Thyroid gland (tissue), 4 donors: ENCODE results near the gene ANP32A. TPM values are rescaled to one million over a fixed set of nuclear protein-coding genes. Genes with fewer than 3 reads are reported as not detected.

Experiments
- DNase-seq, 2 donors: peaks; one replicate each; pipeline ENCODE4 v3.0.0-alpha.2; 2019
- H3K27ac ChIP-seq, 3 donors: fragments of 200-600 bp; sonication (generic); 1 replicate in 2 of 3; 2 replicates in 1 of 3; pipeline ENCODE4 v1.5.1; 2016 to 2019; ENCODE audit warnings: mild to moderate bottlenecking in 1 of 3, moderate library complexity in 1 of 3
- H3K27me3 ChIP-seq: fragments of 200-600 bp; sonication (generic); one replicate; pipeline ENCODE4 v1.5.1; 2019
- H3K36me3 ChIP-seq, 2 donors: fragments of 200-600 bp; sonication (generic); one replicate each; pipeline ENCODE4 v1.5.1; 2016 to 2019
- H3K4me1 ChIP-seq, 2 donors: fragments of 200-600 bp; sonication (generic); one replicate each; pipeline ENCODE4 v1.5.1; 2017 to 2019
- H3K4me3 ChIP-seq, 3 donors: fragments of 200-600 bp; sonication (generic); replicated peaks in 1 of 3; 1 replicate in 2 of 3; 2 replicates in 1 of 3; pipeline ENCODE4 v1.5.1; 2016; ENCODE audit warnings: mild to moderate bottlenecking in 1 of 3
- H3K9me3 ChIP-seq: fragments of 200-600 bp; sonication (generic); one replicate; pipeline ENCODE4 v1.5.1; 2017
- POLR2A ChIP-seq, 2 donors: fragments of 450-650 bp; IDR thresholded peaks; one replicate each; pipeline ENCODE4 v1.6.1; 2017; ENCODE audit warnings: antibody characterized with exemption in 2 of 2, mild to moderate bottlenecking in 2 of 2, moderate library complexity in 1 of 2
- WGBS, 2 donors: methylation state at CpG; one replicate each; pipeline ENCODE4 v1.1.5; 2017; 5-methylcytosine and 5-hydroxymethylcytosine counted together
- intact Hi-C: fragments of 100-400 bp; cut with DNase I; formaldehyde crosslinking; loops from one replicate; pipeline ENCODE4 v1.15.1; 2023
- total RNA-seq, 4 donors: library from RNA; depleted of rRNA; stranded (reverse); fragments of >200 nt; gene quantifications; one replicate each; pipeline ENCODE4 v1.2.3, GENCODE V29; 2016
- TF ChIP-seq, protein P1 (sequence below), 6 experiments: fragments of 200-600 bp in 3 of 6; fragments of 450-650 bp in 3 of 6; sonication (generic) in 3 of 6; IDR thresholded peaks; one replicate each; pipeline ENCODE4 v1.5.1; 2016 to 2019; ENCODE audit warnings: antibody characterized with exemption in 6 of 6, mild to moderate bottlenecking in 2 of 6, inconsistent platforms in 1 of 6, moderate library complexity in 1 of 6

The ANP32A gene
- total RNA-seq, 4 donors from 2014 or later: 65.4 to 116 (median 79.5) TPM

DNA sequence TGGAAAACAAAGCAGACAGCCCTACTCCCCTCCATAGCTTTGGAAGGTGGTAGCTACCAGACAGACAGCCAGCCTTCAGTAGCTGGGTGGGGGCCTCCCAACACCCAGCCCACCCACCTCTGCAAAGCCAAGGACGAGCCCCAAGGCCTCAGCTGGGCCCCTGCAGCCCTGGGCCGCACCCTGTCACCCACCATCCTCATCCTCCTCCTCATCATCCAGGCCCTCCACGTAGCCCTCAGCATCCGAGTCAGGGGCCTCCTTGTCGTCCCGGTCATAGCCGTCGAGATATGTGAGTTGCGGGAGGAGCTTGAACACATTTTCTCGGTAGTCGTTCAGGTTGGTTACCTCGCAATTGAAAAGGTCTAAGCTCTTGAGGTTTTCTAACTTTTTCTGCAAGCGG lies 36.5 kb downstream of the ANP32A start:
- Histone ChIP-seq H3K4me3 (no peak overlapping the region), H3K27ac (no peak overlapping the region), H3K9me3 (no peaks in the 10 kb centered on the region), H3K36me3 (peaks cover 10 to 42% of the 10 kb centered on the region in 2 donors), H3K4me1 (peaks cover 15 to 18% of the 10 kb centered on the region in 2 donors), H3K27me3 (no peaks in the 10 kb centered on the region)
- no peak for TF ChIP-seq POLR2A (IDR thresholded peaks at IDR 0.05)
- TF ChIP-seq, protein P1, sequence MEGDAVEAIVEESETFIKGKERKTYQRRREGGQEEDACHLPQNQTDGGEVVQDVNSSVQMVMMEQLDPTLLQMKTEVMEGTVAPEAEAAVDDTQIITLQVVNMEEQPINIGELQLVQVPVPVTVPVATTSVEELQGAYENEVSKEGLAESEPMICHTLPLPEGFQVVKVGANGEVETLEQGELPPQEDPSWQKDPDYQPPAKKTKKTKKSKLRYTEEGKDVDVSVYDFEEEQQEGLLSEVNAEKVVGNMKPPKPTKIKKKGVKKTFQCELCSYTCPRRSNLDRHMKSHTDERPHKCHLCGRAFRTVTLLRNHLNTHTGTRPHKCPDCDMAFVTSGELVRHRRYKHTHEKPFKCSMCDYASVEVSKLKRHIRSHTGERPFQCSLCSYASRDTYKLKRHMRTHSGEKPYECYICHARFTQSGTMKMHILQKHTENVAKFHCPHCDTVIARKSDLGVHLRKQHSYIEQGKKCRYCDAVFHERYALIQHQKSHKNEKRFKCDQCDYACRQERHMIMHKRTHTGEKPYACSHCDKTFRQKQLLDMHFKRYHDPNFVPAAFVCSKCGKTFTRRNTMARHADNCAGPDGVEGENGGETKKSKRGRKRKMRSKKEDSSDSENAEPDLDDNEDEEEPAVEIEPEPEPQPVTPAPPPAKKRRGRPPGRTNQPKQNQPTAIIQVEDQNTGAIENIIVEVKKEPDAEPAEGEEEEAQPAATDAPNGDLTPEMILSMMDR (IDR thresholded peaks at IDR 0.05): no peak
- 87 to 89% methylated on average over 12 to 13 of the region's 13 CpGs for WGBS, 2 donors
- intact Hi-C loops: no loop called here
- DNase-seq: no peak

DNA sequence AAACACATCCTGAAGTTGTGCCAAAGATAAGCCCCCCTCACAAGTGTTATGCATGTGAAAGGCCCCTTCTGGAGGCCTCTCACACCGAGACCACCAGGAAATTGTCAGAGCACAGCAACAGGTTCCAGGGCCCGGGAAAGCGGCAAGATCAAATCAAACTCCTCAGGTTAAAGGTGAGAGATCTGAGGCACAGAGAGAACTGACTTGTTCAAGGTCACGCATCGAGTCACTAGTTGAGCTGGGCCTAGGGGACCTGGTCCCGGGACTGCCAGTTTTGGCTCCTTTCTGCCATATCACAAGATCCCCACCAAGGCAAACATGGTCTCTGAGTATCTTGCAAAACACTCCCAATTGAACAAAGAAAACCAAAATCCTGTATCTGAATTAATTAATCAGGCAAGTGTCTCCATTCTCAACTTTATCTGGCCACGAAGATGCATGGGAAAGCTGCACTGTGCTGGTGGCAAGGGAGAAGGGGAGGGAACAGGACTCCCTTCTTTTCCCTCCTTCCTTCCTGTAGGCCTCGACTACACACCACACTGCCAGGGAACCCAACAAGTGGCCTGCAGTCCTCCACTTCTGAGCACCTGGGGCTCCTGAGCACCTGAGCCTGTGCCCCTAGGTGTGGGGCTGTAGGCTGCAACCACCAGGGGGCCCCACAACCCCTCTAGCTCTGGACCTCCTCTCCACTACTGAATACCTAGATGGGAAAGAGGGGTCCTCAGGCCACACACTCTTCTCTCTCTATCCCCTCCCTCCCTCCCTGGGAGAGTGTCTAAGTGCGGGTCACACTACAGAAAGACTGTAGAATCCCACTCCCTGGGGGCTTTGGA lies 37.3 kb downstream of the ANP32A start:
- H3K27ac ChIP-seq: no peak overlapping the region
- H3K27me3 ChIP-seq: no peaks in the 10 kb centered on the region
- H3K4me1 ChIP-seq: peaks cover 10 to 11% of the 10 kb centered on the region in 2 donors
- H3K9me3 ChIP-seq: no peaks in the 10 kb centered on the region
- TF ChIP-seq, protein P1 (IDR thresholded peaks at IDR 0.05): peak in 5 of 6 experiments; percentile 17 to 42 (median 29)
- TF ChIP-seq POLR2A (IDR thresholded peaks at IDR 0.05): no peak
- 87 to 92% methylated on average over 9 of the region's 9 CpGs for WGBS, 2 donors
- H3K36me3 ChIP-seq: peaks cover 14 to 42% of the 10 kb centered on the region in 2 donors
- DNase-seq: peak; percentile 31 to 36
- no peak overlapping the region for H3K4me3 ChIP-seq
- intact Hi-C loops: no loop called here

DNA sequence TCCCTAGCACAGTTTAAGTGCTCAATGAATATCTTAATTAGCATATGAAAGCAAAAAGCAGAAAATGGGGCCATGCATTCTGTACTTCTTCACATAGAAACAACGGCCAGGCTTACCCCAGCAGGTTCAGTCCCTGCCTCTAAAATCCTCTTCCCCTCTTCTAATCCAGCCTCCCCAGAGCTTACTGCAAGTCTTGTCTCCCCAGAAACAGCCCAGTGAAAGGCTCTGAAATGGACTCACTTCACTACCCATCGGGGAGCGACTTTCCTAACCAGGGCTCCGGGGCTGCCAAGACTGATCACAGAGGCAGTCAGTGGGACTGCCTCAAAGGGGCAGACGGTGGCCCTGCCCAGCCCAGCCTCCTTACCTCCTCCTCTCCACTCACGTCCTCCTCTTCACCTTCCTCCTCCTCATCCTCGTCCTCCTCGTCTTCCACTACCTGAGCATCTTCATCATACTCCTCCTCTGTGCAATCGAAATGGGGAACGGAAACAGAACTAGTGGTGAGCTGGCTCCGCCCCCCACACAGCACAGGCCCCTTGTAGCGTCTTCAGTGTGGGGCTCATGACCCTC lies 38.0 kb downstream of the ANP32A start:
- WGBS, 2 donors: 88 to 95% methylated on average over 12 of the region's 12 CpGs
- Histone ChIP-seq H3K4me3 (no peak overlapping the region), H3K27ac (peak overlapping the region in 1 of 3 donors; percentile 9), H3K4me1 (peaks cover 3 to 4% of the 10 kb centered on the region in 2 donors), H3K27me3 (no peaks in the 10 kb centered on the region), H3K36me3 (peaks cover 14 to 42% of the 10 kb centered on the region in 2 donors), H3K9me3 (no peaks in the 10 kb centered on the region)
- TF ChIP-seq POLR2A (IDR thresholded peaks at IDR 0.05): no peak
- TF ChIP-seq, protein P1 (IDR thresholded peaks at IDR 0.05): no peak
- intact Hi-C loops: no loop called here
- DNase-seq: no peak

DNA sequence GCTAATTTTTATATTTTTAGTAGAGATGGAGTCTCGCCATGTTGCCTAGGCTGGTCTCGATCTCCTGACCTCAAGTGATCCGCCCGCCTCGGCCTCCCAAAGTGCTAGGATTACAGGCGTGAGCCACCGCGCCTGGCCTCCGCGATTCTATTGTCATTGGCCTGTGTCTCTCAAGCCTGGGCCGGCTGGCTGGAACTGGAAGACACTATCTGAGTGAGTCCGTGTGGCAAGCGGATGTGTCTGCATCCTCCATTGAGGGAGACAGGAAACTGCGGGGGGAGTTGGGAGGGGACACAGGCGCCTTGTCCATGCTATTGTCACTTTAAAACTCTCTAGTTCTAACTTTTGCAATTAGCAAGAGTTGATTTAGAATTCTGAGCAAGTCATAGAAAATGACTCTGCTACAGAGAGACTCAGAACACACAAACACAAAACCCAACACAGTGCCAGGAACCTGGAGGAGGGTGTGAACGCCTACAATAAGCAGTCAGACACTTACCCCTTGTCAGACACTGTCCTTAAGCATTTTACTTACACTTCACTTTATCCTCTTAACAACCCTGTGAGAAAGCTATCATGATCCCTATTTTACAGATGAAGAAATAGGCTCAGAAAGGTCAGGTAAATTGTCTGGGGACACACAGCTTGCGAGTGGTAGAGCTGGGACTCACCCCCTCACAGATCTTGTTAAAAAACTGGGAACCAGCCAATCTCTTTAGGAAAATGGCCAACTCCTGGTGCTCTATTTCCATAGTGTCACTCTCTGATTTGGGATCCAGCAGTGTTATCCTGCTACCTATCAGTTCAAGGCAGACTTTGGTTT lies 38.7 kb downstream of the ANP32A start:
- no peak for TF ChIP-seq POLR2A (IDR thresholded peaks at IDR 0.05)
- TF ChIP-seq, protein P1 (IDR thresholded peaks at IDR 0.05): no peak
- H3K36me3 ChIP-seq: peaks cover 14 to 37% of the 10 kb centered on the region in 2 donors
- DNase-seq: peak; percentile 25 to 40
- peak overlapping the region in 1 of 3 donors; percentile 9 for H3K27ac ChIP-seq
- intact Hi-C loops: no loop called here
- 76 to 88% methylated on average over 17 of the region's 17 CpGs for WGBS, 2 donors
- no peaks in the 10 kb centered on the region for H3K4me1 ChIP-seq
- no peaks in the 10 kb centered on the region for H3K27me3 ChIP-seq
- H3K9me3 ChIP-seq: no peaks in the 10 kb centered on the region
- H3K4me3 ChIP-seq: no peak overlapping the region
